ENCODE results near the gene GOLGA6A. TPM values are rescaled to one million over a fixed set of nuclear protein-coding genes. Genes with fewer than 3 reads are reported as not detected.
A peak's percentile ranks its signal among the peaks of the same experiment; 100 is the strongest.

The GOLGA6A gene
- total and polyA plus RNA-seq, 8 donors, result not detected

GRCh38 chr15:74042603-74043424 is 39.5 kb downstream of the GOLGA6A start:
- H3K4me3 ChIP-seq, result no peak overlapping the region
- no peak for TF ChIP-seq CTCF (IDR thresholded peaks at IDR 0.05)
- ATAC-seq (no peak), DNase-seq (peak in 1 of 6 donors; percentile 22), FAIRE-seq (no peak)
- H3K9me3 ChIP-seq, result no peaks in the 10 kb centered on the region
- WGBS, 2 donors, result 81 to 88% methylated on average over 11 of the region's 11 CpGs
- H3K27me3 ChIP-seq, result no peaks in the 10 kb centered on the region
- H3K27ac ChIP-seq, result no peak overlapping the region
- intact Hi-C loops (cut with DNase I), result no loop called here
- no peaks in the 10 kb centered on the region for H3K36me3 ChIP-seq
- no peaks in the 10 kb centered on the region for H3K4me1 ChIP-seq

GRCh38 chr15:74041777-74042435 is 40.4 kb downstream of the GOLGA6A start:
- no peak for FAIRE-seq
- H3K4me1 ChIP-seq, result no peaks in the 10 kb centered on the region
- peak in 1 of 6 donors; percentile 17 for DNase-seq
- no peaks in the 10 kb centered on the region for H3K9me3 ChIP-seq
- H3K27ac ChIP-seq, result no peak overlapping the region
- WGBS, 2 donors, result 64 to 68% methylated on average over 8 of the region's 8 CpGs
- intact Hi-C loops (cut with DNase I), result no loop called here
- H3K36me3 ChIP-seq, result no peaks in the 10 kb centered on the region
- ATAC-seq, result no peak
- H3K4me3 ChIP-seq, result no peak overlapping the region
- H3K27me3 ChIP-seq, result no peaks in the 10 kb centered on the region
- TF ChIP-seq CTCF (IDR thresholded peaks at IDR 0.05), result no peak

GRCh38 chr15:74041311-74041756 is 41.0 kb downstream of the GOLGA6A start:
- H3K27me3 ChIP-seq, result no peaks in the 10 kb centered on the region
- H3K36me3 ChIP-seq, result no peaks in the 10 kb centered on the region
- no peaks in the 10 kb centered on the region for H3K4me1 ChIP-seq
- H3K9me3 ChIP-seq, result no peaks in the 10 kb centered on the region
- WGBS, 2 donors, result 90 to 91% methylated on average over 10 of the region's 10 CpGs
- intact Hi-C loops (cut with DNase I), result no loop called here
- DNase-seq (peak in 1 of 6 donors; percentile 35), FAIRE-seq (no peak), ATAC-seq (no peak)
- no peak overlapping the region for H3K4me3 ChIP-seq
- TF ChIP-seq CTCF (IDR thresholded peaks at IDR 0.05), result no peak
- peak overlapping the region in 1 of 4 donors; percentile 47 for H3K27ac ChIP-seq

GRCh38 chr15:74040109-74040850 is 42.1 kb downstream of the GOLGA6A start:
- intact Hi-C loops (cut with DNase I), result no loop called here
- Histone ChIP-seq H3K27me3 (no peaks in the 10 kb centered on the region), H3K4me3 (no peak overlapping the region), H3K4me1 (no peaks in the 10 kb centered on the region), H3K36me3 (peaks cover 0 to 5% (median 0%) of the 10 kb centered on the region in 3 donors), H3K9me3 (no peaks in the 10 kb centered on the region), H3K27ac (peak overlapping the region in 1 of 4 donors; percentile 47)
- 85 to 90% methylated on average over 7 of the region's 7 CpGs for WGBS, 2 donors
- ATAC-seq (peak in 3 of 4 donors; percentile 36 to 44 (median 43)), FAIRE-seq (no peak), DNase-seq (peak in 1 of 6 donors; percentile 18)
- TF ChIP-seq CTCF (IDR thresholded peaks at IDR 0.05), result no peak
